DND-41 (cell line): ENCODE results near the gene SERPIND1.

Experiments
- ATAC-seq: fragments of 200-7000 bp; cut with Tn5 transposase; 3 replicates; pipeline ENCODE4 v1.9.1; 2021; ENCODE audit warnings: low read depth; ENCODE audit not compliant: insufficient read depth
- DNase-seq: peaks from one replicate; pipeline ENCODE4 v3.0.0-alpha.2; 2020
- H2AFZ ChIP-seq: 2 replicates; pipeline ENCODE4 v1.6.0; 2012; ENCODE audit warnings: low read depth, low read length
- H3K27ac ChIP-seq: 2 replicates; pipeline ENCODE4 v1.5.1; 2012; ENCODE audit warnings: low read length, inconsistent platforms
- H3K27me3 ChIP-seq: fragments of 200-600 bp; sonication (generic); 2 replicates; pipeline ENCODE4 v1.6.0; 2012; ENCODE audit warnings: low read length, mild to moderate bottlenecking, inconsistent platforms; ENCODE audit not compliant: insufficient read depth, poor library complexity
- H3K36me3 ChIP-seq: 2 replicates; pipeline ENCODE4 v1.5.1; 2012; ENCODE audit warnings: low read length, inconsistent platforms; ENCODE audit not compliant: insufficient read depth
- H3K4me1 ChIP-seq: 2 replicates; pipeline ENCODE4 v1.5.1; 2012; ENCODE audit warnings: mild to moderate bottlenecking, low read length; ENCODE audit not compliant: insufficient read depth
- H3K4me2 ChIP-seq: 2 replicates; pipeline ENCODE4 v1.6.0; 2012; ENCODE audit warnings: mild to moderate bottlenecking, moderate library complexity, low read length, inconsistent platforms; ENCODE audit not compliant: insufficient read depth
- H3K4me3 ChIP-seq, 2 experiments: fragments of 200-600 bp in 1 of 2; shearing (Covaris generic) in 1 of 2; 2 replicates each; pipeline ENCODE4 v1.5.1; 2012 to 2016; ENCODE audit warnings: inconsistent platforms in 2 of 2, low read length in 2 of 2, mild to moderate bottlenecking in 2 of 2, low read depth in 1 of 2, moderate library complexity in 1 of 2
- H3K79me2 ChIP-seq: 2 replicates; pipeline ENCODE4 v1.6.0; 2012; ENCODE audit warnings: low read length, inconsistent platforms; ENCODE audit not compliant: insufficient read depth
- H3K9ac ChIP-seq: 2 replicates; pipeline ENCODE4 v1.6.0; 2012; ENCODE audit warnings: low read depth, mild to moderate bottlenecking, inconsistent platforms, low read length, moderate library complexity
- H3K9me3 ChIP-seq: 2 replicates; pipeline ENCODE4 v1.5.1; 2012; ENCODE audit warnings: low read length, moderate library complexity, mild to moderate bottlenecking, inconsistent platforms; ENCODE audit not compliant: insufficient read depth, severe bottlenecking
- H4K20me1 ChIP-seq: 2 replicates; pipeline ENCODE4 v1.6.0; 2012; ENCODE audit warnings: low read length; ENCODE audit not compliant: insufficient read depth
- EZH2 ChIP-seq: IDR thresholded peaks from 3 replicates; pipeline ENCODE4 v1.6.1; 2012; ENCODE audit warnings: borderline replicate concordance, low read depth, mild to moderate bottlenecking, moderate library complexity, low read length, inconsistent platforms; ENCODE audit not compliant: severe bottlenecking
- TF ChIP-seq, protein P1 (sequence below): IDR thresholded peaks from 2 replicates; pipeline ENCODE4 v1.5.1; 2012; ENCODE audit warnings: borderline replicate concordance, low read length, moderate library complexity, mild to moderate bottlenecking; ENCODE audit not compliant: poor library complexity, severe bottlenecking; ENCODE audit errors: extremely low read depth

Gene SERPIND1

DNA sequence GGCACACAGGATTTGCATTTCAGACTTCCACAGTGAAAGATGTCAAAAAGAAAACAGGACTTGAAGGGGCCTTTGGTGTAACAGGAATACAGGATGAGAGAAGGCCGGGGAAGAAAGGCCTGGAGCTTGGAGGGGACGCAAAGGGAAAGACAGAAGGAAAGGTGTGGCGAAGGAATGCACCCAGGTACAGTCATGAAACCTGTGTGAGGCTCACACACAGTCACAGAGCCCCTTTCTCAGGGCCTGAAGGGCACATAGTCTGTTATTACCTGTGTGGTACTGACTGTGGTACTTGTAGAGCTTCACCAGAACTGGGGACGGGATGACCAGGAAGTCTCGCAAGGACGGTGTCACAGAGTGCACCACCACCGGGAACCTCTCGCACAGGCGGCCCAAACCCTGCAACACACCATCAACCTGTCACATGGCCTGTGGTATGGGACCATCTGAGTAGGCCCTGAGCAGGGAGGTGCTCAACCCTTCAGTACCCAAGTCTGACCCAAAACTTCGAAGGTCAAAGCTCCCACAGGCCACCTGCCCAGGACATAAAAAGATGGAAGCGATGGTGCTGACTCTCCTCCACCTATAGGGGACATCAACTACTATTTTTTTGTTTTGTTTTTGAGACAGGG lies 29.1 kb downstream of the SERPIND1 start:
- DNase-seq (no peak), ATAC-seq (no peak)
- H3K4me3 ChIP-seq, result no peak overlapping the region
- no peaks in the 10 kb centered on the region for H3K79me2 ChIP-seq
- no peak overlapping the region for H3K27ac ChIP-seq
- no peaks in the 10 kb centered on the region for H3K27me3 ChIP-seq
- H3K9me3 ChIP-seq, result no peaks in the 10 kb centered on the region
- H4K20me1 ChIP-seq, result no peaks in the 10 kb centered on the region; the same call in 1 of the 2 replicates
- H2AFZ ChIP-seq, result no peak overlapping the region
- no peak for TF ChIP-seq EZH2
- TF ChIP-seq, protein P1, sequence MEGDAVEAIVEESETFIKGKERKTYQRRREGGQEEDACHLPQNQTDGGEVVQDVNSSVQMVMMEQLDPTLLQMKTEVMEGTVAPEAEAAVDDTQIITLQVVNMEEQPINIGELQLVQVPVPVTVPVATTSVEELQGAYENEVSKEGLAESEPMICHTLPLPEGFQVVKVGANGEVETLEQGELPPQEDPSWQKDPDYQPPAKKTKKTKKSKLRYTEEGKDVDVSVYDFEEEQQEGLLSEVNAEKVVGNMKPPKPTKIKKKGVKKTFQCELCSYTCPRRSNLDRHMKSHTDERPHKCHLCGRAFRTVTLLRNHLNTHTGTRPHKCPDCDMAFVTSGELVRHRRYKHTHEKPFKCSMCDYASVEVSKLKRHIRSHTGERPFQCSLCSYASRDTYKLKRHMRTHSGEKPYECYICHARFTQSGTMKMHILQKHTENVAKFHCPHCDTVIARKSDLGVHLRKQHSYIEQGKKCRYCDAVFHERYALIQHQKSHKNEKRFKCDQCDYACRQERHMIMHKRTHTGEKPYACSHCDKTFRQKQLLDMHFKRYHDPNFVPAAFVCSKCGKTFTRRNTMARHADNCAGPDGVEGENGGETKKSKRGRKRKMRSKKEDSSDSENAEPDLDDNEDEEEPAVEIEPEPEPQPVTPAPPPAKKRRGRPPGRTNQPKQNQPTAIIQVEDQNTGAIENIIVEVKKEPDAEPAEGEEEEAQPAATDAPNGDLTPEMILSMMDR, result no peak
- H3K4me1 ChIP-seq, result no peaks in the 10 kb centered on the region
- H3K4me2 ChIP-seq, result no peak overlapping the region
- H3K36me3 ChIP-seq, result peaks cover 88% of the 10 kb centered on the region
- H3K9ac ChIP-seq, result no peak overlapping the region

DNA sequence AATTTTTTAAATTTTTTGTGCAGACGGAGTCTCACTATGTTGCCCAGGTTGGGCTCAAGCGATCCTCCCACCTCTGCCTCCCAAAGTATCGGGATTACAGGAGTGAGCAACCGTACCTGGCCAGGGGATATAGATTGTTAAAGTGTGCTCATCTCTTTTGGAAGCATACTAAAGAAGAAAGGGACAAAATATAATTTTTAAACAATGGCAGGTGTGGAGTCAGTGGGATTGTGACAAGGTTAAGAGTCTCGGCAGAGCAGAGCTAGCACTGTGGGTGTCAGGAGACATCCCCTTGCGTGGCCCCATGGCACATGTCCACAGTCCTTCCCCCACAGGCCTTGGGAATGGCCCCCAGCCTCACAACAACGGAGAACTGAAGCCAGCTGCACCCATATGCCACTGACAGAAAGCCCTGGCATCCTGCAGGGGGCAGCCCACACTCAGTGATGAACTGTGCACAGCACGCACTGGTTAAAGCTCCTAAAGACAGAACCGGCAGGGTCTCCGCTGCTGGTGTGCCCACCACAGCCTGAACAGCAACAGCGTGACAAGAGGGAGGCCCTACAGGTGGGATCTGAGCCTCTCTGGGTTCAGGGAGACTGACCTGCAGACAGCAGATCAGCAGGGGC lies 29.9 kb downstream of the SERPIND1 start:
- H3K9ac ChIP-seq, result no peak overlapping the region
- H3K36me3 ChIP-seq, result peaks cover 87% of the 10 kb centered on the region
- no peaks in the 10 kb centered on the region for H3K4me1 ChIP-seq
- no peak overlapping the region for H3K4me3 ChIP-seq
- no peaks in the 10 kb centered on the region for H3K79me2 ChIP-seq
- no peak for TF ChIP-seq EZH2
- TF ChIP-seq, protein P1, result peak; percentile 78
- no peak overlapping the region for H2AFZ ChIP-seq
- ATAC-seq, result peak; percentile 83
- DNase-seq, result peak; percentile 57
- H4K20me1 ChIP-seq, result no peaks in the 10 kb centered on the region; the same call in 1 of the 2 replicates
- H3K9me3 ChIP-seq, result no peaks in the 10 kb centered on the region
- H3K27ac ChIP-seq, result no peak overlapping the region
- no peaks in the 10 kb centered on the region for H3K27me3 ChIP-seq
- no peak overlapping the region for H3K4me2 ChIP-seq

DNA sequence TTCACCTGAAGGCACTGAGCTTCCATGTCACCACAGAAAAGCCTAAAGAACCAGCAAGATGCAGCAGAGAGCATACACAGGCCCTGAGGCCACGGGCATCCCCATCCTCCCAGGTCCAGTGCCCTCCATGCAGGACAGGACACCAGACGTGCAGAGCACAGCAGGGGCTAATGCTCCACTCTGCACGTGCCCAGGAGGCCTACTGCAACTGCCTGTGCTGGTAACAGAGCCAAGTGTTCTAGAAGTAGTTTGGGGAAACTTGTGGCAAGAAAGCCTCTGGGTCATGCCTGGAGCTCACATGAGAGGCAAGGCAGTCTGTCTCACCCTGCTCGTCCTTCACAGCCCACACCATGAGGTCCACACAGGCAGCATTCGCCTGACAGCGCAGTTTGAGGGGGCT lies 30.7 kb downstream of the SERPIND1 start:
- no peaks in the 10 kb centered on the region for H3K79me2 ChIP-seq
- H3K9ac ChIP-seq, result no peak overlapping the region
- no peaks in the 10 kb centered on the region; the same call in 1 of the 2 replicates for H4K20me1 ChIP-seq
- DNase-seq (no peak), ATAC-seq (no peak)
- no peaks in the 10 kb centered on the region for H3K9me3 ChIP-seq
- no peaks in the 10 kb centered on the region for H3K27me3 ChIP-seq
- TF ChIP-seq, protein P1, result no peak
- H3K4me3 ChIP-seq, result no peak overlapping the region
- peaks cover 87% of the 10 kb centered on the region for H3K36me3 ChIP-seq
- H3K4me2 ChIP-seq, result no peak overlapping the region
- no peak overlapping the region for H2AFZ ChIP-seq
- H3K4me1 ChIP-seq, result no peaks in the 10 kb centered on the region
- no peak overlapping the region for H3K27ac ChIP-seq
